Forelimb muscle (tissue), 1 donor: ENCODE data around the gene SLC12A6. TPM values are rescaled to one million over a fixed set of nuclear protein-coding genes. Genes with fewer than 3 reads are reported as not detected.

Source experiments
- DNase-seq: peaks from one replicate; pipeline ENCODE4 v3.0.0-alpha.2; 2013; ENCODE audit warnings: low read depth
- polyA plus RNA-seq: library from polyadenylated mRNA; unstranded; fragments of 120-200 nt; gene quantifications from one replicate; pipeline ENCODE4 v1.2.1, GENCODE V29; 2013; ENCODE audit not compliant: insufficient read length

The SLC12A6 gene
- polyA plus RNA-seq, 1 donor: 19.1 TPM

GRCh38 chr15:34259566-34259965, 78.0 kb downstream of the SLC12A6 start:
- DNase-seq: no peak

DNA sequence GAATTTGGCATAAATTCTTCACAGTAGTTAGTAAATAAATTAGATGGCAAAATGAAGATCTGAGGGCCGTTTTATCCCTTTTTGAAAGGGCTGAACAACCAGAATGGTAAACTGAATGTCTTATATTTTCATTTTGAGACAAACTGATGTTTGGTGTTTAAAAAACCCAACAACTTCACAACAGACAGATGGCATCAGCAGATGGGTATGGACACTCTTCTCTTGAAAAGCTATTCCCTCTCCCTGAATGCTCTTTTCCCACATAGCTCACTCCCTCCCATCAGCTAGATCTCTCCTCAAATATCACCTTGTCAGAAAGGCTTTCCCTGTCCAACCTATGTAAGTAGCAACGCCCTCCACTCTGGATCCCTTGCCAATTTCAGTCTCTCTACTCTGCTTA, 79.4 kb downstream of the SLC12A6 start:
- no peak for DNase-seq

GRCh38 chr15:34252545-34252944, 85.0 kb downstream of the SLC12A6 start:
- DNase-seq: no peak

- no peak for DNase-seq
Observed at GRCh38 chr15:34248190-34248589, 89.4 kb downstream of the SLC12A6 start.

GRCh38 chr15:34246276-34246976, 91.2 kb downstream of the SLC12A6 start:
- DNase-seq: no peak

- DNase-seq: no peak
Observed at GRCh38 chr15:34243226-34243625, 94.4 kb downstream of the SLC12A6 start.

- no peak for DNase-seq
Observed at GRCh38 chr15:34242331-34242710, 95.3 kb downstream of the SLC12A6 start.

- DNase-seq: no peak
Observed at GRCh38 chr15:34241376-34242330, 95.9 kb downstream of the SLC12A6 start.

- DNase-seq: no peak
Observed at GRCh38 chr15:34240537-34240936, 97.0 kb downstream of the SLC12A6 start.

- no peak for DNase-seq
Observed at GRCh38 chr15:34239151-34239808, 98.3 kb downstream of the SLC12A6 start.

DNA sequence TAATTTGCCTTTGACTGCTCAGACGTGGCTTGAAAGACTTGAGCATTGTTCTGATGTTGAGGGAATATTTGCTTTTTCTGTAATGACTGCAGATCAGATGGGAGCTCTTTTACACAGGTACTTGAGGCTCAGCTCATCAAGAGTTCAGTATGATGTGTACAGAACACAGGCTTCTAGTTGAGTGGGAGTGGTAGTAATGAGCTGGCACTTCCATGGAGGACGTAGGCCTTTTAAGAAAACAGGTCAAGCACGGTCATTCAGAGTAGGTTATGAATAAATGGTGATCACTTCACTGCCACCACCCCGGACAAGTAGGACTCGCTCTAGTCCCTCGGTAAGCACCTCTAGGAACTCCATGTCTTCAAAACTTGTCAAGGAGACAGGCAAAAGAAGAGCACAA, 104.0 kb downstream of the SLC12A6 start:
- DNase-seq: no peak

- DNase-seq: no peak
Observed at GRCh38 chr15:34223904-34224596, 113.5 kb downstream of the SLC12A6 start.

DNA sequence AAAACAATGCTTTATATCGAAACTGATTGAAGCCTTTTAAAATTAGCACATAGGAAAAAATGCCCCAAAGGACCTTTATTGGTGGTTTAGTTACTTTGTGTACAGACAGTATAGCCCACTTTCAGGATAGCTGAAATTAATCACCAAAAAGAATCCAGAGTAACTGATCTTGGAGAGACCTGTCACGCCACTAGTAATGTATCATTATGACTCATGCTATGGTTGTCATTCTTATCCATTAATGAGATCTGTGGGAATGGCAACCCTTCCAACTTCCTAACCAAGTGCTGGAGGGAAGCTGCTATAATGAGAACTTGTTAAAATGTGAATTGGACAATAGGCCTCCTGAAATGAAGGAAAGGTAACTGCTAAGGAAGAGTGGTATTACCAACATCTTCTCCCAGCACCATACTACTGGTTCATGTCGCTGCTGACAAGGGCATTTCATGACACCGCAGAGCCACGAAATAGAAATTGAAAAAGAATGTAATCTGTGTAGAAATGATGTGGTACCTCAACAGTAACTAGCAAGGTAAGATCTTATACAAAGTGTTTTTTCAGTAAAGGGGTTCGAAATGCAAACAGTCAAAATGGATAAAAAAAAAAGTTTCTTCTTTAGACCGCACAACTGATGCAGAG, 119.9 kb downstream of the SLC12A6 start:
- DNase-seq: no peak

DNA sequence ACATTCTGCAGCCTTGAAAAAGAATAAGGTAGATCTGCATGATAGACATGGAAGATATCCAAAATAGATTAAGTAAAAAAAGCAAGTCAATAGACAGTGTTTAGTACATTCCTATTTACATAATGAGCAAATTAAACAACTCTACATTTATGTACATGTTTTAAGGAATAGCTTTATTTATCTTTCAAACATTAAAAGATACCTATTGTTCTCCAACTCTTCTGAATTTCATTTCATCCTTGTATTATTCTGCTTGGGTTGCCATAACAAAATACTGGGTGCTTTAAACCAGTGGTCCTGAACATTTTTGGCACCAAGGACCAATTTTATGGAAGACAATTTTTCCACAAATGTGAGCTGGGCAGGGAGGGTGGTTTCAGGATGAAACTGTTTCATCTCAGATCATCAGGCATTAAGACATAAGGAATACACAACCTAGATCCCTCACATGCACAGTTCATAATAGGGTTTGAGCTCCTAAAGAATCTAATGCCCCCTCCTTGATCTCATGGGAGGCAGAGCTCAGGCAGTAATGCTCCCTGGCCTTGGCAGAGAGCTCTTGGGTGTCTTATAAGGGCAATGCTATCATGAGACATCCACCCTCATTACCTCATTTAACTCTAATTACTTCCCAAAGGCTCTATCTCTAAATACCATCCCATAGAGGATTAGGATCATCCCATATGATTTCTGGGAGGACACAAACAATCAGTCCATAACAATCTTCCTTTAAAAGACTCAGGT, 120.9 kb downstream of the SLC12A6 start:
- no peak for DNase-seq

GRCh38 chr15:34214135-34214534, 123.4 kb downstream of the SLC12A6 start:
- no peak for DNase-seq

GRCh38 chr15:34213690-34214089, 123.9 kb downstream of the SLC12A6 start:
- DNase-seq: no peak

- DNase-seq: peak; percentile 89
Observed at GRCh38 chr15:34209421-34210282, 127.9 kb downstream of the SLC12A6 start, which contains the start of gene KATNBL1. KATNBL1 (minus strand) TSS chr15:34210096; CDS start chr15:34163676, 46,420 bp downstream.

DNA sequence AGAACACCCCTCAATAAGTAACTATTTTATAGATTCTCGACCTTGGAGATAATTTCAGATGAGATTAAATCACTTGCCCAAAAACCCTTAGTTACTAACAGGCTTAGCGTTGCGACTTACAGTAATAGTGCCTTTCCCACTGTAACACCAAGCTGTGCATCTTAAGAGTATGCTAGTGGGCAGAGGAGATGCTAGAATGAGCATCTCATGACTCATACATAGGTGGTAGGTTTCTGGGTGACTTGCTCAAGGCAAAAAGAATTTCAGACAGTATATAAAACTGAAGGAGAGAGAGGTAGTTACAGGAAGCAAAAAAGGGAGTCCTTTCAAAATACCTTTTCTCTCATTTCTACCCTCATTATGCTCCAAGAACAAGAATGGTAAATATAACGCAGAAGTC, 131.6 kb downstream of the SLC12A6 start:
- no peak for DNase-seq

GRCh38 chr15:34203936-34204335, 133.6 kb downstream of the SLC12A6 start:
- DNase-seq: no peak
